Stimulated activated naive CD4-positive, alpha-beta T cell treated with Interleukin-2 at 50 U/mL for 16 hours (primary cell): ENCODE results near the gene VEGFC.

ENCODE experiments used
- DNase-seq: peaks from one replicate; lab custom pipeline; 2025; lab: John Stamatoyannopoulos, UW

Gene VEGFC

GRCh38 chr4:176760471-176760870, 32.3 kb downstream of the VEGFC start:
- no peak for DNase-seq

- DNase-seq = no peak
Observed at GRCh38 chr4:176758731-176759130, 34.0 kb downstream of the VEGFC start.

- no peak for DNase-seq
Observed at GRCh38 chr4:176758323-176758722, 34.4 kb downstream of the VEGFC start.

DNA sequence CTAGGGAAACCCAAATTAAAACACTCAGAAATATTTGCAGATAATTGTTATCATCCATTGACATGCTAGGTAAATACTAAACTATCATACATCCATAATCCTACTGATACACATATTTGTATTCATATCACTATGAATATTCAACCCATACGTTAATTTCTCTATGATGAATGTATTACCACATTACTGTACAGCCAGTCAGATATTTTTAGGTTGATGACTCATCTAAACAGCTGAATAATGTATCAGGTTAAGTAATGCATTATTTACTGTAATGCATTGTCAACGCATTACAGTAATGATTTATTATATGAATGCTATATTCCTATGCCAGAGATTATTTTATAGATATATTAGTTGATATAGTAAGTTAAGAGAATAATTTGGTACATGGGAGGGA, 37.1 kb downstream of the VEGFC start:
- no peak for DNase-seq

DNA sequence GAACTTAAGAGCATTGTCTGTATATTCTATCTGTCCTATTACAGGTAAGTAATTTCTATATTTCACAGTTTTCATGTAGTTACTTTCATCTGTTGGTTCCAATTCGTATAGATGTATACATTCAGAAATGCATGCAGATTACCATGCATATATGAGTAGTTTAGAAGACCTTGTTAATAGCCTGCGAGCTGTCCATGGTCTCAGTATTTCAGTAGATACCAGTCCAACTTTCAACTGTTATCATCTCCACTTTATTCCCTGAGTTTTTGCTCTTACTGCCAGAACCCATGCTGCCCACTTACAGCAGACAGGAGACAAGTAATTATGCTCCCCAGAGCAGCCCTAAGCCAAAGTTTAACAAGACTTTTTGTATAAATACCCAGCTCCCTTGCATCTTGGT, 37.7 kb downstream of the VEGFC start:
- no peak for DNase-seq

- no peak for DNase-seq
Observed at GRCh38 chr4:176753049-176753448, 39.7 kb downstream of the VEGFC start.

- no peak for DNase-seq
Observed at GRCh38 chr4:176752191-176752749, 40.5 kb downstream of the VEGFC start.

- no peak for DNase-seq
Observed at GRCh38 chr4:176751061-176751460, 41.7 kb downstream of the VEGFC start.

- DNase-seq = no peak
Observed at GRCh38 chr4:176746846-176747245, 45.9 kb downstream of the VEGFC start.

GRCh38 chr4:176745902-176746301, 46.8 kb downstream of the VEGFC start:
- DNase-seq = no peak

DNA sequence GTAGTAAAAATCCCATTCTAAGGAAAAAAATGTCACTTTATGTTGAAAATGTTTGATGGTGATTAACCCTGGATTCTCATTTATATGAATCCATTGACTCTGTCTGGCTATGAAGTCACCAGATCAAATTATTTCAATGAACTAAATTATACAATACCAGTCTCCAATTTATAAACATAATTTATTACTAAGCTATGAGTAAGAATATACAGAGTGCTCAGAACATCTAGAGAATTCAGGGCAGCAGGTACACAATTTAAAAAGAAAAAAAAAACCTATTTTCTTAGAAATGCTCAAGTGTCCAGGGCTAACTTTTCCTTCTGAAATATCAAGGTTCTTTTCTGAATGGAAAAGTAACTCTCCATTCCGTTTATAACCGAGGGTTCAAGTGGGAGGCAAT, 48.6 kb downstream of the VEGFC start:
- no peak for DNase-seq

DNA sequence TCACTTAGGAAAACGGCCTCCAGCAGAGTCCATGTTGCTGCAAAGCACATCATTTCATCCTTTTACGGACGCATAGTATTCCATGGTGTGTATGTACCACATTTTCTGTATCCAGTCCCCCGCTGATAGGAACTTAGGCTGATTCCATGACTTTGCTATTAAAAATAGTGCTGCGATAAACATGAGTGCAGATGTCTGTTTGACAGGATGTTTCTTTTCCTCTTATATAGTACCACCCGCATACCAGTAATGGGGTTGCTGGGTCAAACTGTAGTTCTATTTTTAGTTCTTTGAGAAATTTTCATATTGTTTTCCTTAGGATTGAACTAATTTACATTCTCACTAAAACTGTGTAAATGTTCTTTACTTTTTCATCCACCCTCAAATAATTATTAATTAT, 50.5 kb downstream of the VEGFC start:
- DNase-seq = no peak

DNA sequence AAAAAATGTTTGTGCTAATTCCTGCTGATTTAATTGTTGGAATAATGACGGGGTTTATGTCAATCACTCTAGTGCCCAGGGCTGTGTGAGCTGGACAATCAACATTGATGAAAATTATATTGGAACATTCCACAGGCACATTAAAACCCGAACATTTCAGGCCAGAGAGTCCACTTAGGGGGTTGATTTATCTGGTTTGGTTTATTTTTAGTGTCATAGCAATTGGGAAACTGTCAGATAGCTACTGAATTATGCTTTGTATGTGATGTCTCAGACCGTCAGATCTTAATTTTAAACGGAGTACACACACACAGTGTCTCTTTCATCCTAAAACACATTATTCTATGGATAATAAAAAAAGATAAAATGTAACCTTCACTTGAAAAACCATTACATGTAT, 51.5 kb downstream of the VEGFC start:
- no peak for DNase-seq

DNA sequence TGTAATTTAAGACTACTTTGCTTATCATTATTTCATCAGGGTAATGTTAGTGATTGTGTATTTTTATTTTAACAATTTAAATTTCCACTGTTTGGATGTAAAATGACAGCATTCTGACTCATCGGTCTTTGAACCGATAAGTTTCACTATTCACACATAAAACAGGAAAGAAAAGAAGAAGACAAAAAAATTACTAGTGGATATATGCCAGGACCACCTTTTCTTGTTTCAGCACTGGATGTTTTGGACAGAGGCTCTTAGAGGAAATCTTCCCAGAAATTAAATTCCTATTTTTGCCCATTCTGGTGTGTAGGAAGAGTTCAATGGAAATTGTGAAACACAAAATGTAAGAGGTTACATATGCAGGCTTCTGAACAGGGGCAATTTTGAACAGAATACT, 57.4 kb downstream of the VEGFC start:
- no peak for DNase-seq

- DNase-seq = no peak
Observed at GRCh38 chr4:176734461-176734860, 58.3 kb downstream of the VEGFC start.

DNA sequence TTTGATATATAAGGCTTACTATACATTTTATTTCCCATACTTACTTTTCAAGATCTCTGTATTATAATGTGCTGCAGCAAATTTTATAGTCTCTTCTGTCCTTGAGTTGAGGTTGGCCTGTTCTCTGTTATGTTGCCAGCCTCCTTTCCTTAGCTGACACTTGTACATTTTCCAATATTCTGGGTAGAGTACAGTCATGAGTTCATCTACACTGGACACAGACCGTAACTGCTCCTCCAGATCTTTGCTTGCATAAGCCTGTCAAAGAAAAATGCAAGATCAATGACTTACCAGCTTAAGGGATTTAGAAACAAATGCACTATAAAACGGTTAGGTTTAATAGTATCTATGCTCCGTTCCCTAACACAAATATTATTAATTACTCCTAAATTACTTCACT, 63.2 kb downstream of the VEGFC start:
- DNase-seq = no peak

GRCh38 chr4:176726803-176727202, 65.9 kb downstream of the VEGFC start:
- DNase-seq = no peak

DNA sequence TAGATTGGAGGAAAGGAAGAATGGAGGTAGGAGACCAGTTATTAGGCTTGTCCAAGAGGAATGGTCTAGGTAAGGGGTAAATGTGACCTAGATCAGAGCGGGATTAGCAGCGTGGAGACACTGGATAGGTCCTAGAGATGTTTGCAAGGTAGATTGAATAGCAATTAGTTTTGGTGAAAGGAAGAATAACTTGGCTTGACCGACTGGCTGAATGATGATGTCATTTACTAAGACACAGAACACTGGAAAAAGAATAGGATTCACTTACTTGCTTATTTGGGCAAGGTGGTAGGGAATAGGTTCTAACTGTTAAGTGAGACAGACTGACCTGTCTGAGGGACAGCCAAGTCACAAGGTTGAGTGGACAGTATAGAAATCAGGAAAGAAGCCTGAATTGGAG, 71.3 kb downstream of the VEGFC start:
- DNase-seq = no peak

- DNase-seq = no peak
Observed at GRCh38 chr4:176718881-176719280, 73.8 kb downstream of the VEGFC start.

DNA sequence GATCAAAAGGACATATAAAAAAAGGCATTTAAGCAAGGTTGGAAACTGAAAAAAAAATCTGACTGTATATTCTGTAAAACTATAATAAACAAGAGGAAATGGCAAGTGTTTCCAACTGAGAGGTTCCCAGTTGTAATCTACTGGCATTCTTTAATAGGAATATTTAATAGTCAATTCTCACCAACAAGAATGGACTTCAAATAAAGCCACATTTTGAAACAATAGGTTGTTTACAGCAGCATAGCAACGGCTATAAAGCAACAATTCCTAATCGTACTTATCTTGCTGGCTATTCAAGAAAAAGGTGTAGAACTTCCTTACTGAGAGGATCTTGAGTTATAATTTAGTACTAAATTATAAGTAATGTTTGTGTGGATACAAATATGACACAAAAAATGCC, 75.5 kb downstream of the VEGFC start:
- DNase-seq = no peak

- no peak for DNase-seq
Observed at GRCh38 chr4:176709417-176709816, 83.3 kb downstream of the VEGFC start.

GRCh38 chr4:176708771-176709311, 83.9 kb downstream of the VEGFC start:
- DNase-seq = no peak

GRCh38 chr4:176690716-176691115, 102.0 kb downstream of the VEGFC start:
- no peak for DNase-seq

DNA sequence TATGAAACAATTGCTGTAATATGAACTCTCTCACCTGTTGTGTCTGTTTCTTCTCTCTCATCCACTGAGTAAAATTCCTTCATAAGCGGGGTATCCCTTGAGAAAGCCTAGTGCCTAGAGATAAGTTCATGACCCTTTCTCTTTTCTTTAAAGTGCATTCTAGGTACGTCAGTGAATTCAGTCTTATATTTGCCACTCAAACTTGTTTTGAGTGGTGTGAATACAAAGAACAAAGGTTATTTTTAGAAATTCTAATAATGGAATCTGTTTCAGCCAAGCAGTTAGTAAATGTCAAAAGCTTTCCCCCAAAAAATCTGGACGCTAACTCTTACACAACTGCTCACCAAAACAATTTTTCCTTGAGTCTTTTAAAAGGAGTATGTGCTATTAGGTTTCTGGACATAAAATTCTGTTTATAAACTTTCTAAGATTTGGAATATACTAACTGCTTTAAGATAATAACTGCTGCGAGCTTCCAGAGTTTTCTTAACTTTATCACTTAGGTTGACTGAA, 112.0 kb downstream of the VEGFC start:
- no peak for DNase-seq
